ENCODE data around the gene TTLL3.
"Not testable (repeated sequence)": the region's sequence is repeated elsewhere in the genome, so short reads cannot be mapped to it uniquely, and the experiment has no call there.

The TTLL3 gene, protein sequence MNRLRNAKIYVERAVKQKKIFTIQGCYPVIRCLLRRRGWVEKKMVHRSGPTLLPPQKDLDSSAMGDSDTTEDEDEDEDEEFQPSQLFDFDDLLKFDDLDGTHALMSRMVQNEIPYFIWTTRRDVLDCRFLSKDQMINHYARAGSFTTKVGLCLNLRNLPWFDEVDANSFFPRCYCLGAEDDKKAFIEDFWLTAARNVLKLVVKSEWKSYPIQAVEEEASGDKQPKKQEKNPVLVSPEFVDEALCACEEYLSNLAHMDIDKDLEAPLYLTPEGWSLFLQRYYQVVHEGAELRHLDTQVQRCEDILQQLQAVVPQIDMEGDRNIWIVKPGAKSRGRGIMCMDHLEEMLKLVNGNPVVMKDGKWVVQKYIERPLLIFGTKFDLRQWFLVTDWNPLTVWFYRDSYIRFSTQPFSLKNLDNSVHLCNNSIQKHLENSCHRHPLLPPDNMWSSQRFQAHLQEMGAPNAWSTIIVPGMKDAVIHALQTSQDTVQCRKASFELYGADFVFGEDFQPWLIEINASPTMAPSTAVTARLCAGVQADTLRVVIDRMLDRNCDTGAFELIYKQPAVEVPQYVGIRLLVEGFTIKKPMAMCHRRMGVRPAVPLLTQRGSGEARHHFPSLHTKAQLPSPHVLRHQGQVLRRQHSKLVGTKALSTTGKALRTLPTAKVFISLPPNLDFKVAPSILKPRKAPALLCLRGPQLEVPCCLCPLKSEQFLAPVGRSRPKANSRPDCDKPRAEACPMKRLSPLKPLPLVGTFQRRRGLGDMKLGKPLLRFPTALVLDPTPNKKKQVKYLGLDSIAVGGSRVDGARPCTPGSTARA

DNA sequence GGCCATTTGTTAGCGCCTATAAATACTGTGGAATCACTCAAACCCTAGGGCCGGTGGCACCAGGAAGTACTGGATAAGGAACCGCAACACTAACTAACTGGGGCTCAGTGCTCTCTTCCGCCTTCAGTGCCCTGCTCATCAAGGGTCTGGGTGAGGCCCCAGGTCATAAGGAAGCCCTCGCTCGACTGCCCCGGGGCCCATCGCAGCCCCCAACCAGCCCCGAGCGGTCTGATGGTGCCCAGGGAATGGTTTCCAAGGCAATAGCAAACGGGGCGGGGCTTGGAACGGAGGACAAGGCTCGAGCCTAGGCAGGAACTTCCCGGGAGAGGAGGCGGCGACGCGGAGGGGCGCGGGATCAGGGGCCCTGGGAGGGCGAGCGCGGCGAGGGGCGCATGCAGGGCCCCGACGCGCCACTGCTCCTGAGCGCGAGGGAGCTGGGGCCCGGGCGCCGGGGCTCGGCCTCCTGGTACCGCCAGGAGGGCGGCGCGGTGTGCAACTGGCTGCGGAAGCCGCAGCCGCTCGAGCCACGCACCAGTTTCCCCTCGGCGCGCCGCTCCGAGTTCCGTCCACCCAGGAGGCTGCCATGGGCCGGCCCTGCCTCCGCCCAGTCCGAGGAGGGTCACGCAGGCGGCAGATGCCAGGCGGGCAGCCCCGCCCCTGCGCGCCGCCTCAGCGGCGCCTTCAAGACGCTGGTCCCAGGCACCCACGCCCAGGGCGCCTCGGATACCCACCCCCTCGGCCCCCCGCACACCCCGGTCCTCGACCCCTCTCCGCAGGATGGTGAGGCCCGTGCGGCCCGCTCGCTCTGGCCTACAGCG is at the start of gene TTLL3:
Gene TTLL3, plus strand, starts transcription at position 648 of the 818 bp plus-strand sequence. CDS start 400 bp downstream, outside the sequence.
- DNase-seq (ENCODE audit: low read depth in 4 of 4, low spot score in 1 of 4) = peak in 1 of 4 experiments; percentile 19

DNA sequence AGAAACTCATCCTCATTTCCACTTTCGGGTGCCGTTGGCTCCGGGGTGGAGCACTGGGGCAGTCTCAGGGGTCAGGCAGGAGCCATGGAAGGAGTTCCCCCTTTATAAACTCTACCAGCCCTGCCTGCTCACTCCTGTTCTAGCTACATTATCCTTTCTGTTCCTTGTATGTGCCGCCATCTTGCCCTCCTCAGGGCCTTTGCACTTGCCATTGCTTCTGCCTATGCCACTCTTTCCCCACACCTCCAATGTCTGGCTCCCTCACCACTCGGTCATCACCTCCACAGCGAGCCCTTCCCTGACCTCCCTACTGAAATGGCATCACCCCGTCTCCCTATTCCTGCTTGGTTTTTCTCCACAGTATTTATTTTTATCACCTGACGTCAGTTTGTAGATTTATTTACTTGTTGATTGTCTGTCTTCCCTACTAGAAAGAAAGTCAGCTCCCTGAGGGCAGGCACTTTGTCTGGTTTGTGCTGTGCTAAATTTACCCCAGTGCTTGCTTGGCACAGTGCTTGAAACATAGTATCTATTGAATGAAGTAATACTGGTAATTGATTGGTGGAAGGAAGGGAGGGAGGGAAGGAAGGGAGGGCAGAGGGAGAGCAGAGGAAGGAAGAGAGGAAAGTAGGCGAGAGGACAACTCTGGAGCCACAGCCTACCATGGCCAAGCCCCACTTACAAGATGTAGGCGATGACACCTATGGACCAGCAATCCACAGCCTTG is 49.1 kb upstream of the TTLL3 start:
- DNase-seq (ENCODE audit: low read depth in 4 of 4, low spot score in 1 of 4) = no peak

DNA sequence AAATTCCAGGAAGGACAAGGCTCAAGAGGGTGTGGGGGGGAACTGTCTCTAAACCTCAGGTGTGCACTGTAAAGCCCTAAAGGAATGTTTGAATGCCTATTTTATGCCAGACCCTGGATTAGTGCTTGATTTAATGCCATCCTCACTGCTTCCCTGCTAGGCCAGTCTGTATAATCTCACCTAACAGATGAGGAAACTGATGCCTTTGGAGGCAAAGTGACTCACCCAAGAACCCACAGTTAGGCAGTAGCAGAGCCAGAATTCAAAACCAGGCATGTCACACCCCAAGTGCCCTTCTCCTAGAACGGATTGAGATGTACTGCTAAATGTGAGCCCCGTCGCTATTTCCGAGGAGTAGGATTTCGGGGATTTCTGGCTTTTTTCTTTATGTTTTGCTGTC is 48.1 kb upstream of the TTLL3 start:
- DNase-seq (ENCODE audit: low read depth in 4 of 4, low spot score in 1 of 4) = no peak

DNA sequence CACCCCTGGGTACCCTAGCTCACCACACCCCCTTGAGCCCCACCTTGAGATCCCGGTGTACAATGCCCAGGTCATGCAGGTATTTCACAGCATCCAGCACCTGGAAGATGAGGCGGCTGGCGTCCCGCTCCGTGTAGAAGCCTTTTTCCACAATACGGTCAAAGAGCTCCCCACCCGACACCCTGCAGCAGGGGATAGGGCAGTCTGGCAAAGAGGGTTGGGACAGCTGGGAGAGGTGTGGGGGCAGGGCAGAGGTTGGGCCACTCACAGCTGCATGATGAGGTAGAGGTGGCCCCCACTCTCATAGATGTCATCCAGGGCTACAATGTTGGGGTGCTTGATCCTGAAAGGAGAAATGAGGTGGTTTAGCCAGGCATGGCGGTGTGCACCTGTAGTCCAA is 47.2 kb upstream of the TTLL3 start:
- no peak for DNase-seq (ENCODE audit: low read depth in 4 of 4, low spot score in 1 of 4)

DNA sequence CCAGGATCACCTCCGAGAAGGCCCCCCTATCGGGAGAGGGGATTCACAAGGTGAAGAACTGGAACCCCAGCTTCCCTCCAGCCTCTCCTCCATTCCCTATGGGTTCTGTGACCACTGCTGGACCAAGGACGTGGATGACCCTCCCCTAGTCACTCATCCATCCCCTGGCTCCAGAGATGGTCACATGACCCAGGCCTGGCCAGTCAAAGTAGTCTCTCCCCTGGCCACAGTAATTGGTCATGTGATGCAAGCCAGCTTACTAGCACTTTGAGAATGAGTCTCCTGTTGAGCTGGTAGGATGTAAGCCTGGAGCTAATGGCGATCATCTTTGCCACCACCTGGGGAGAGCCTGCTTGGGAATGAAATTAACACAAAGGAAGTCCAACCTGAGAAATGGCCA is 44.2 kb upstream of the TTLL3 start:
- no peak for DNase-seq (ENCODE audit: low read depth in 4 of 4, low spot score in 1 of 4)

DNA sequence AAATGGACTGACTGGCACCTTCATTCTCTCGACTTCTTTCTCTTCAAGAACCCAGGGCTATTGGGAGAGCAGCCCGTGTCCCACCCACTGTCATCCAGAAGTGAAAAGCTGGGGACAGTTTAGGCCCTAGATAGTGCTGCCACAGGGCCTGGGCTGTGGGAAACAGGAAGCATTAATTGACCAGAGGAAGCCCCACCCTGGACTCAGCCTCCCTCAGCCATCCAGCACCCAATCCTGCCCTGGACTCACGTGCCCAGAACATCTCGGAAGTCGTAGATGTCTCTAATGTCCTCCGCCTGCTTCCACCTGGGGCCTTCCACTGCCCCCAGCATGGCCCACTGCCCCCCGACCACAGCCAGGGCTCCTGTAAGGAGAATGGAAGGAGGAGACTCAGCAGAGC is 42.6 kb upstream of the TTLL3 start:
- DNase-seq (ENCODE audit: low read depth in 4 of 4, low spot score in 1 of 4) = no peak

DNA sequence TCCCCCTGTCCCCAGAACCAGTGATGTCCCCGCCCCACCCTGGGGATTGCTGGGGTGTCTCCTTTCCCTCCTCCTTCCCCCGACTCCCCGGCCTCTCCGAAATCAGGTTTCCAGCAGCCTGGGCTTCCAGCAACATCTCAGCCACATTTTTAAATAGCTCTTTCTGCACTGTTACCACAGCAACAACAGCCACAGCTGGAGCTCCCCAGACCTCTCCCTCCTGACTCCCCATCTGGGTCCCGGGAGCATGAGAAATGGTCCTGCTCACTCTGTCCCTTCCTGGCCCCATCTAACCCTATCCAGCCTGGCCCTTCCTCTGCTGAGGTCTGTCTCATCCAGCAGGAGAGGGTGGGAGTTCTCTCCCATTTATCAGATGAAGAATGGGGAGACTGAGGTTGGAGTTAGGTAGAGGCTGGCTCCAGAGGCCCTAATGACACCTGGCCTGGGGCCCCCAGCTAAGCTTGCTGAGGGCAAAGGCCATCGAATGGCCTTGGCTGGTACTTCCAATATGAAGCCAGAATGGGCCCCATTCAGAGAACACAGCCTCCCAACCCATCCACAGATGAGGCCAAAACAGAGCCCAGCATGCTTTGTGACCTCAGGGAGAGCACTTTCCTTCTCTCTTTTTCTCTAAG is 41.8 kb upstream of the TTLL3 start:
- no peak for DNase-seq (ENCODE audit: low read depth in 4 of 4, low spot score in 1 of 4)

DNA sequence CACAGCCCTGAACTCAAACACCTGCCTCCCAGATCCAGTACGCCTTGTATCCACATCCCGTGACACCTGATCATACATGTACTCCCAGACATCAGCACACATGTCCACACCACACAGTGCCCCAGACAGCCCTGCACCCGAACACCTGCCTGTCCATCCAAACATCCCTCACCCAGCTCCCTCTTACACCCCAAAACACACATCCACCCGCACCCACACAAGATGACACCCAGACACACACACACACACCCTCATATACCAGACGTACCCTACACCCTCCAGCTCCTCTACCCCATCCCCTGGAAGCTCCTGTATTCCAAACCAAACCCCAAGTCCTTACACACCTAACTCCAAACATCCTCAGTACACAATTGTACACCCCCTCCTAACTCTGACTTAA is 41.0 kb upstream of the TTLL3 start:
- no peak for DNase-seq (ENCODE audit: low read depth in 4 of 4, low spot score in 1 of 4)

DNA sequence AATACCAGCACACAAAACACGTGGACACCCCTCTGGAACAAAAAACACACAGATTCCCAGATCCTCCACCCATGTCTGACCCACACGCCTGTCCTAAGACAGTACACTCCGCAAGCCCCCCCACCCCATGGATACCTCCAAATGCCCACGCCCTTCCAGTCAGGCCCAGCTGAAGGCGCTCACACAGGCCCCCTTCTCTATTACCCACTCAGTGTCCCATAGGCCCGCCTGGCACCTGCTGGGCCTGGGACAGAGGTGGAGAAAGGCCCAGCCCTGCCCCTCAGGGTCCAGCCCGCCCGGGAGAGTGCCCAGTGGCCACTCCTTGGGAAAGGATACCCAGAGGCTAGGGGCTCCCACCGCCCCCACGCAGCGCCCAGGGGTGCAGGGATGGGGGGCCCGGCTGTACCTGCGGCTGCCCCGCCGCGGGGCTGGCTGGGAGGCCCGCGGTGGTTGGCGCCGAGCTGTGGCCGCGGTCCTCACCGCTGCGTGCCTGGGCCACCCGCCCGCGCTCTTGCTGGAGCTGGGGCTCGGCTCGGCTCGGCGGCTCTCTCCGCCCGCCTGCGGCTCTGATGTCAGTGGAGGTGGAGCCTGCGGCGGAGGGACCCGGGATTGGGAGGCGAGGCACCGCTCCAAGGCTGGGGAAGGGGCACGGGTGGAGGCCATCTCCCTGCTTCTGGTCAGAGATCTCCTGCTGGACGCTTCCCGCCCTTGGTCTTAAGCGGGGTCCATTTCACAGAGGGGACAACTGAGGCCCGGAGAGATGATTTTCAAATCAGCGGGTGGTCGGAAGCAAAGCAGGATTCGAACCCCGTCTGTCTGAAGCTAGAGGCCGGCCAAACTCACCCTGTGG is 40.4 kb upstream of the TTLL3 start, which contains the start of gene CAMK1:
Gene CAMK1, minus strand, starts transcription at position 522 of the 850 bp plus-strand sequence. CDS start 2,198 bp downstream, outside the sequence.
- peak in 3 of 4 experiments; percentile 41 to 54 (median 50) for DNase-seq (ENCODE audit: low read depth in 4 of 4, low spot score in 1 of 4)

DNA sequence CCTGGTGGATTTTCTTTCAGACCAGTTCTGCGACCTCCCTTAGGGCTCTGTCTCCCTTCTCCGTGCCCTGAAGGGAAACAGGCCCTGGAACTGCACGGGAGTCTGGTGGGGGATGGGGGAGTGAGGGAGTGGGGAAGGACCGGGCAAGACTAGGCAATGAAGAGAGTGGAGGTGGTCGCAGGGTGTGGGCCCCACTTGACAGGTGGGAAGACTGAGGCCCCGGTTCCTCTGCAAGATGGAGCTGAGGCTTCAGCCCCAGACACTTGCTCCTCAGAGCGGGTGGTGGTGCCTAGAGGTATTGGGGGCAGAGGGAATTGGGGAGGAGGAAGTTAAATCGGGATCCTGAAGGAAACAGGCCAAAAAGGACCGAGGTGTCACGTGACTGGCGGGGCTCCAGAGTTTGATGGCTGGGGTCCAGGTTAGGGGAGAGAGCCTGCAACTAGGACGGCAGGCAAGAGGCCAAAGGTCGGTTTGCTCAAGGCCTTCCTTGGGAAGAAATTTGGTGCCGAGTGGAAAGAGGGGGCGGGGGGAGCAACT is 39.7 kb upstream of the TTLL3 start:
- no peak for DNase-seq (ENCODE audit: low read depth in 4 of 4, low spot score in 1 of 4)

DNA sequence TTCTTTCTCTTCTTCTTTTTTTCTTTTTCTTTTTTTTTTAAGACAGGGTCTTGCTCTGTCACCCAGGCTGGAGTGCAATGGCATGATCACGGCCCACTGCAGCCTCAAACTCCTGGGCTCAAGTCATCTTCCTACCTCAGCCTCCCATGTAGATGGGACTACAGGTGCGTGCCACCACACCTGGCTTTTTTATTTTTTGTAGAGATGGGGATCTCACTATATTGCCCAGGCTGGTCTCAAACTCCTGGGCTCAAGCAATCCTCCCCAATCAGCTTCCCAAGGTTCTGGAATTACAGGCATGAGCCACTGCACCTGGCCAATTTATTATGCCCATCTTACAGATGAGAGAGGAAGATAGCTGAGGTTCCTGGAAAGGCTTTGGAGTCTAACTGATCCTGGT is 39.1 kb upstream of the TTLL3 start:
- not testable (repeated sequence) for DNase-seq (ENCODE audit: low read depth in 4 of 4, low spot score in 1 of 4)

DNA sequence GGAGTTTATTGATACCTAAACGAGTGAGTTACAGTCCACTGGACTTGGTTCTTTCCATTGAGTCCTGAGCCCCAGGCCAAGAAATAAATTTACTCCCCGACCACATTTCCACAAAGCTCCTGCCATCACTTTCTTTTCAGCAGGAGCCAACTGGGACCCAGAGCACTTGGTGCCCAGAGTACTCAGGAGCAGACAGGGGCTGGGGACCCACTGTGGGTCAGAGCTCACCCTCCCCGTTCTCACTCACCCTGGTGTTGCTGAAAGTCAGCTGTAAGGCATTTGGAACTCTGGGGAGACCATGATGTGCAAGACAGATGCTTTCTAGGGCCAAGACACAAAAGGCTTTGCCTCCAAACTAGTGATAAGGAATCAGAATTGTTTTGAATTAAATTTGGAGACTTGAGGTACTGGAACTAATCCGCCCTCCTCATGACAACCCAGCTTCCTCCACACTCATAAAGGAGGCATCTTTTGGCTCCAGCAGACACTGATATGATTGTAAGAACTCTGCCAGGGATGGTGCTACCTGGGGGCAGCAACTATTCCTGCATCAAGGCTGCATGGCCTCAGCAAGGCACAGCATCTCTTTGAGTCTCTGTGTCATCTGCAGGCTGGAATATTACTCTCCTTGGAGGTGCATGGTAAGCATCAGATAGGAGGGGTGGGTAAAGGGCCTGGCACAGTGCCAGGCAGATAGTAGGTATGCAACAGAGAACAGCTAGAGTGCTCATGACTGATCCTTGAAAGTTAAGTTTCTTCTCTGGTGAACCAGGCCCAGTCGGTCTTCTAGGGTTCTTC is 33.0 kb upstream of the TTLL3 start:
- DNase-seq (ENCODE audit: low read depth in 4 of 4, low spot score in 1 of 4) = no peak

DNA sequence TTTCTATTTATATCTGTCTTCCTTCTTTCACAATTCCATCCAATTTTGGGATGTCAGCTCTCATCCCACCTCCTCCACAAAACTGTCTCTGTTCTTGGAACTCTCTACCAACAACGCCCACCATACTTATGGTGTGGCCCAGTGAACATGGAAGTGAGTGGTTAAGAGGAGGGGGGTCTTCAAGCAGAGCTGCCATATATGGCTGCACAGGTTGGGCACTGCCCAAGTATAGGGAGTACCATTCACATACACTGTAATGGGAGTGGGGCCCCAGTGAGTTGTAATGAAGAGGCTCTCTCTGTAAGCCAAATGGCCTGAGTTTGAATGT is 32.4 kb upstream of the TTLL3 start:
- DNase-seq (ENCODE audit: low read depth in 4 of 4, low spot score in 1 of 4) = no peak

DNA sequence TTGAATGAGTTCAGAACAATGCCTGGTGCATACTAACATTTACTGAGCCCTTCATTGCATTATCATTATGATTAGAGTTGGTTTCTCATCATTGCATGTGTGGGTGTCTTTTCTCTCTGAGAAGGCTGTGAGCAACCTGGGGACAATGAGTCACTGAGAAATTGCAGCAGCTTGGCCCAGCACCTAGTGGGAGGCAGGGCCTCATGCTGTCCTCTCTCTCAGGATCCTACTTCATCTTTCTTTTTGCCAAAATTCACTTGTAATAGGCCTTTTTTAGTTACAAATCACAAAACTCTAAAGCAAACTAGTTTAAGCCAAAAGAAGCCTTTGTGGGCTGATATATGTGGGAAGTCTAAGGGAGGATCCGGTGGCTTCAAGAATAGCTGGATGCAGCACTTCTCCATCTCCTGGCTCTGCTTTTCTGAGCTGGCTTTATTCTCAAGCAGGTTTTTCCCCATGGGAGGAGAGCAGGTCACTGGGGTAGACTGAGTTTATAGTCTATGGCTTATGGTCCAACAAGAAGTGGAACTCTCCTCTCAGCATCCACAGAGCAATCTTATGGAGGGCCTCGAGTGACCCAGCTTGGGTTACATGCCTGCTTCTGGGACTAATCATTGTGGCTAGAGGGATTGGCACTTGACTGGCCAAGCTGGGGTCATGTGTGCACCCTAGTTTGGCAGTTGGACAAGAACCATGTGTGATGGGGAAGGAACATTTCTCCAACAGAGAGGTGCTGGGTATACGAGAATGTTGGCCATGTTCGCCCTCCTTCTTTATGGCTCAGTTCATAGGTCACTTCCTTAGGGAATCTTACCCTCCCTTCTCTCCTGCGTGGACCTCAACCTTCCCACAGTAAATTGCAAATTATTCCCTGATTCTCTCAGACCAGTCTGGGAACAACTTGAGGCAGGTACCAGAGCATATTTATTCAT is 31.7 kb upstream of the TTLL3 start:
- peak in 2 of 4 experiments; percentile 49 to 64 for DNase-seq (ENCODE audit: low read depth in 4 of 4, low spot score in 1 of 4)

DNA sequence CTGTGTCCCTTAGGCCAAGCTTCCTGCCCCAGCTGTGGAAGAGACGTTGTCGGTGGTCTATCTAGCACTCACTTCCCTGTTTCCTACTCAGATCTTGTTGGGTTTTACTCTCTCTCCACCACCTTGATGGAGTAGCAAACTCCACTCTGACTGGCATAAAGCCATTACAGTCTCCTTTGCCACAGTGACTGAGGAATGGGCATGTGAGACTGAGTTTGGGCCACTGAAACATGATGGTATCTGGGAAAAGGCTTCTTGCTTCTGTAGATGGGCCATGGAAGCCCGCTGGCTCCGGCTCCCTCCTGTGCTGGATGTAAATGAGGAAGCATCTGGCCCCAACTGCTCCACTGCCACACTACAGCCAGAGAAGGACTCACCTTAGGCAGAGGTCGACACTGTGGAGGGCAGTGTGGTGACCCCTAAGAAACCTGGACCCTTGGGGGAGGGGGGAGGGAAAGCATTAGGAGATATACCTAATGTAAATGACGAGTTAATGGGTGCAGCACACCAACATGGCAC is 30.9 kb upstream of the TTLL3 start:
- no peak for DNase-seq (ENCODE audit: low read depth in 4 of 4, low spot score in 1 of 4)

DNA sequence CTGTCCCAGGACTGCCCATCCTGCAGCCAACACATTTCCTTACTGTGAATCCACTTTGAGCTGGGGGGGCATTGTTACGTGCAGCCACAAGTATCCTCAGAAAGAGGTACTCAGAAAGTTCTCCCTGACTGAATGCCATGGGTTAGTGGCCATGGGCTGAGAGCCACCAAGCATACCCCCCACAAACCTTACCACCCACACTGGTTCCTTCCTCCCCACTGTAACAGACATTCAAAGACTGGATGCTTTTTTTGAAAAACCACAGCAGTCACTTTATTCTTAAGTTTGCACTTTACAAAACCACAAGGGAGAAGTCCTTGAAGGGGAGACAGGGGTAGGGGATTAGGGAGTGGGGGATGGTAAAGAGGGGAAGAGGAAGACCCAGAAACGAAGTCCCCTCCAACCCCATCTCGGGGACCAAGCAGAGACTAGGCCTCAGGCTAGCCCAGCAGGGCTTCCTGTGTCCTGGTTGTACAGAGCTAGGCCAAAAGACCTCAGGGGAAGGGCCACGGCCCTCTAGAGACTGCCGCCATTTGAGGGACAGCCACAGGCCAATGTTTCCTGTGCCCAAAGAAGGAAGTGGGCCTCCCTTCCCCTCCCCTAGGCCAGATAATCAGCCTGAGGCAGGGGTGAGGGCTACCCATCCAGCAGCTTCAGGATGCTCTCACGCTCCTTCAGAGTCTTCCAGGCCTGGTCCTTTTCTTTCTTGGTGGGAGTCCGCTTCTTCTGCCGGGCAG is 30.2 kb upstream of the TTLL3 start:
- no peak for DNase-seq (ENCODE audit: low read depth in 4 of 4, low spot score in 1 of 4)

All from stimulated activated CD4-positive, alpha-beta T cell treated with anti-CD3 and anti-CD28 coated beads, Interleukin-1b, Interleukin-23, amount 100 ng/mL, for 24 hours (primary cell).